Amniotic stem cell (primary cell): ENCODE measurements around the gene ALKBH1.
A peak's percentile ranks its signal among the peaks of the same experiment; 100 is the strongest.
"Not testable (repeated sequence)": the region's sequence is repeated elsewhere in the genome, so short reads cannot be mapped to it uniquely, and the experiment has no call there.

Experiments used
- DNase-seq: peaks from one replicate; lab custom pipeline; 2025; lab: John Stamatoyannopoulos, UW

The ALKBH1 gene, protein sequence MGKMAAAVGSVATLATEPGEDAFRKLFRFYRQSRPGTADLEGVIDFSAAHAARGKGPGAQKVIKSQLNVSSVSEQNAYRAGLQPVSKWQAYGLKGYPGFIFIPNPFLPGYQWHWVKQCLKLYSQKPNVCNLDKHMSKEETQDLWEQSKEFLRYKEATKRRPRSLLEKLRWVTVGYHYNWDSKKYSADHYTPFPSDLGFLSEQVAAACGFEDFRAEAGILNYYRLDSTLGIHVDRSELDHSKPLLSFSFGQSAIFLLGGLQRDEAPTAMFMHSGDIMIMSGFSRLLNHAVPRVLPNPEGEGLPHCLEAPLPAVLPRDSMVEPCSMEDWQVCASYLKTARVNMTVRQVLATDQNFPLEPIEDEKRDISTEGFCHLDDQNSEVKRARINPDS

DNA sequence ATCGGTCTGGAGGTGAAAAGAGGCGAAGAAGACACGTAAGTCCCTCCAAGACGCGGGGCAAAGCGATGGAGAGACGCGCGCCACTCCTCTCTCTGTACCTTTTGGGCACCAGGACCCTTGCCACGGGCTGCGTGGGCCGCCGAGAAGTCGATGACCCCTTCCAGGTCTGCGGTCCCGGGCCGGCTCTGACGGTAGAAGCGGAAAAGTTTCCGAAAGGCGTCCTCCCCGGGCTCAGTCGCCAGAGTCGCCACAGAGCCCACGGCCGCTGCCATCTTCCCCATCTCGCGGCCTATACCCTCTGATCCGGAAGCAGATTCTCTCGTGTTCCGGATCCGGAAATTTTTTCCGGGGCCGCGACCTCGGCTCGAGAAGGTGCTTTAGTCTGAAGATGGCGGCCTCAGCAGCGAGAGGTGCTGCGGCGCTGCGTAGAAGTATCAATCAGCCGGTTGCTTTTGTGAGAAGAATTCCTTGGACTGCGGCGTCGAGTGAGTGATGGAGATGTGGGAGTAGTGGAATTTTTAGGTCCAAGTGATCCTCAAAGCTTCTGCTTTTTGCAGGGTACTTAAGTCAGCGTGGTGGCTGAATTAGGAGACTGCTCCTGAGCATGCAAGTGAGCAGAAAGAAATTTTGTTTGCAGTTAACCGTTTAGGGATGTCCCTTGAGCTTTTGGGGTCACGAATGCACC, at the start of gene ALKBH1, which contains the start of gene SLIRP:
ALKBH1 (minus strand) TSS at position 300 of the 685 bp plus-strand sequence; CDS start at position 281, 19 bp downstream.
SLIRP (plus strand) TSS at position 380 of the 685 bp plus-strand sequence; CDS start at position 389, 9 bp downstream.
- peak; percentile 59 for DNase-seq

DNA sequence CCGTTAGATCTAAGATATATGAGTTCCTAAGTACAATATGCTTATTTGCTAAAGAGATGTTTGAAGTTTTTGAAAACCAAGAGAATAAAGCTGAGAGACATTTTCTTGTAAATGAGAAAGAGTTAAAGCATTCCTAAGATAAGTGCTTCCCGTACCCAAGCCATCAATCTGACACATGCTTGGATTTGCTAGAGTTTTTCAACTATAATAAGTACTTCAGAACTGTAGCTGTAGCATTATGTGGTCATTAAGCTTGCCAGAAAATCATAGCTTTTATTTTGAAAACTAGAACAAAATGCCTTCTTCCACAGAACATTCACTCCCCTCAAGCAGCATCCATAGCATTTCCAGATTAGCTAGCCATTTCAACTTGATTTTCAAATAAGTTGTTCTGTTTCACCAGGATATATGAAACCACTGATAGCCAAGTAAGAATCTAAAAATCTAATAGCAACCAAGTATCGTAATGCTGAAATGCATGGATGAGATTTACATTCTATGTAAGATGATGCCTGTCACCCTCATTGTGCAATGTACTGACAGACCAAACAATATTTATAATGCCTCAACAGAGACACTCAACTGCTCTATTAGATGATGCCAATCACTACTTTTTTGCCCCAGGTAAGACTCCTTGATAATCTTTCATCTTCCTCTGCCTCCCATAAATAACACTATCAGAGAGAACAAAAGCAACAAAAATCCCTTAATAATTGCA, 45.1 kb upstream of the ALKBH1 start:
- no peak for DNase-seq

DNA sequence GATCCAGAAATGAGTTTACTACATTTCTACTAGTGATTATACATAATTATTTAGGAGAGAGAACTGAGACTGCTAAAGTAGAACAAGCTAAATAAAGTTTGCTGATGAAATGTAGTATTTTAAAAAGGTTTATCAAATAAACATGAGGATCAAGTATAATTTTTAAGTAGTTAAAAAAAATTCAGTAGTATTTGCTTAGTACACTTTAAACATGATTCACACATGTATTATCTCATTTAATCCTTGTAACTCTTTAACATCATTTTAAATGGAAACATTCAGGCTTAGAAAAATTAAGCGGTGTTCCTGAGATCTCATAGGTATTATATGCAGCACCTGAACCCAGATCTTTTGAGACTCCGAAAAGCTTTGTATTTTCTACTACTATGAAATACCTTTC, 44.4 kb upstream of the ALKBH1 start:
- no peak for DNase-seq

DNA sequence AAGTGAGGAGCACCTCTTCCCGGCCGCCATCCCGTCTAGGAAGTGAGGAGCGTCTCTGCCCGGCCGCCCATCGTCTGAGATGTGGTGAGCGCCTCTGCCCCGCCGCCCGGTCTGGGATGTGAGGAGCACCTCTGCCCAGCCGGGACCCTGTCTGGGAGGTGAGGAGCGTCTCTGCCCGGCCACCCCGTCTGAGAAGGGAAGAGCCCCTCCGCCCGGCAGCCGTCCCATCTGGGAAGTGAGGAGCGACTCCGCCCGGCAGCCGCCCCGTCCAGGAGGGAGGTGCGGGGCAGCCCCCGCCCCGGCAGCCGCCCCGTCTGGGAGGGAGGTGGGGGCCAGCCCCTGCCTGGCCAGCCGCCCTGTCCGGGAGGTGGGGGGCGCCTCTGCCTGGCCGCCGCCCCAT, 39.6 kb upstream of the ALKBH1 start:
- not testable (repeated sequence) for DNase-seq

DNA sequence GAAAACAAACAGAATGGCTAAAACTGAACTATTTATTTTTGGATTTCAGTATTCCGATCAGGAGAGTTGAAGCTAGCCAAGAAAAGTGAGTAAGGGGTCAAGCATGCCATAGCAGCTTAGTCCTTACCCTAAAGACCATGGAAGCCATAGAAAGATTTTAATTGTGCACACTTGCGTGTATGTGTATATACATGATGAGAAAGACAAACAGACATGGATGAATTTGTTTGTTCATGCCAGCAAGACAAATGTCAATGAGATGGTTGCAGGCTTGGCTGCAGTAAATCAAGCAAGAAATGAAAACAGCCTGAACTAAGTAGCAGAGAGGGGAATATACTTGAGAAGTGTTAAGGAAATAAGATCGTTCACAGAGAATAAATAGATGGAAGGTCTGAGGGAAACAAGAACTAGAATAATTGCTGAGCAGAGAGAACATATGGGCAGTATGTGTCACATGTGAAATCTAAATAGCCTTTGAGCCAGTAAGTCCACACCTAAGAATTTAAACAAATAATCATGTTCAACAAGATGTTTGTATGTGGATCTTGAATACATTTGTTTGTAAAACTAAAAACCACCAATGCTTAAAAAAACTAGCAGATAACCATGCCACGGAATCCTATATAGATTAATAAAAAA, 38.4 kb upstream of the ALKBH1 start:
- DNase-seq, result no peak

DNA sequence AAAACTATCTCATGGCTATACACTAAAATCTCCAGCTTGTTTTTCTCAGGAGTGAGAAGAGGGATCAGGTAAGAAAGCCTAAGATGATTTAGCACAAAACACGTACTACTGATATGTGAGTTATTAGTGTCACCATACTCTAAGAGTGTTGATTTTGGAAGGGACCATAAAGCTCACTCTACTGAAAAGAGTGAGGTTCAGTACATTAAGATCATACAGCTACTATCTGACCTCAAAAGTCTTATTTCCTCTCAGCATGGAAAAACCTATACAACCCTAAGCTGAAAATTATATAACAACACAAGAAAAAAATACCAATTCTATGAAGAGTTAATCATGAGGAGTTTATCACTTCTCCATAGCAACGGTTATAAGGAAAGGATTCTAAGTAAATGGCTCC, 33.6 kb upstream of the ALKBH1 start:
- no peak for DNase-seq

DNA sequence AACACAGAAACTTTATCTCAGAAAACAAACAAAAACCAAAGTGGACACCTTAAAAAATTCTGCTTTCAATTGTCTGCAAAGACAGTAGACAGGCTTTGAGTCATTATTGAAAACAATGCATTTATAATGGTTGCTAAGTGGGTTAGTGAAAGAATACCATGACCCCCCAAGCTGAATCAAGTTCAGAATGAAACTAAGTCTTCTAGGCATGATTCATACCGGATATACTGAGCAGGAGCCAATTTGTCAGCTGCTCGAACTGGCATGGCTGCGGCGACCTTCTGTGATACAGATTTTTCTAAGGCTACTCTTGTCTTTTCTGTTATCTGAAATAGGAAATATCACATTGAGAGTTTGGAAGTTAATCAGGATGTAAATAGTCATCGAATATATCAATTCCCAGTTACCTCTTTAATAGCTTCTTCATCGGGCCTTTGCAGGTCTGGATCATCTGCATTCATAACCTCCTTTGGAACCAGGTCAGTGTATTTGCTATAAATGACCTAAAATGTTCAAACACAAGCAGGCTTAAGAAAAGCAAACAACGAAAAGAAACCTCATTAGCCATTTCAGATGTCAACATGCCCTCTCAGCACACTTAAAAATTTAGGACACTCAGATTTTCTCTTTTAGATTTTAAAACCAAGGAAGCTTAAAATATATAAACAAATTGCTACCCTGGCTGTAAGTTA, 30.9 kb upstream of the ALKBH1 start:
- no peak for DNase-seq

DNA sequence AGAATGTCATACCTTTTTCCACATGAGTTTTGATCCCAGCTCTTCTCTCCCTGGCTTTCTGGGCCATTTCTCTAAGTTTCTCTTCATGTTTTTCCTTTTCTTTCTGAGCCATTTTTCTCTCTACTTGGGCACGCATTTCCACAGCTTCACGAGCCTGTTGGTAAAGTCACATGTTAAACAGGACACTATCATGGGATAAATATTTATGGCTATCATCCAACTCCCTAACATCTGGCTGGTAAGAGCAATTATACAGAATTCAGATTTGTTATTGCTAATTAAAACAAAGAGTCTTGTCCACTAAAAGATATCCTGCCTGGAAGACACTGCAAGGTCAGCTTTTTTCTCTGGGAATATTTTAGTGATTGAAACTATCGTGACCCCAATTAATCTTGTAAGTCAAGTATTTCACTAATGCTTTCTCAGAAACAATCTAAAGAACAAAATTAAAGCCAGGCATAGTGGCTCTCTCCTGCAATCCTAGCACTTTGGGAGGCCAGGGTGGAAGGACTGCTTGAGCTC, 23.2 kb upstream of the ALKBH1 start:
- no peak for DNase-seq

DNA sequence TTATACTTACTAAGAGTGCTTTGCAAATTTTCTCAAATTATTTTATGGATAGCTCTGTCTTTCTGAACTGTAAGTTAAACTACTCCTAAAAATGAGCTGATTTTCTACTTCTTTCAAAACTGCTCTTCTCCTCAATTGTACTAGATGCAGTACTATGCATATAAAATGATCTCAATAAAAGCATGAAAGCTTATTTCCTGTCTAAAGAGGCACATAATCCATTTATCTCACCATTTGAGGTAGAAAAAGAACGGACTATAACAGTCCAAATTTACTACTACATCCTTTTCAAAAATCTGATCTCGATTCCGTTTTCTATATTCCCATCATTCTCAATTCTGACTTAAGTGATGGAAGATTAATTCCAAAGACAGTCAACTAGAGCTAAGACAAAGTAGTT, 14.5 kb upstream of the ALKBH1 start:
- no peak for DNase-seq

DNA sequence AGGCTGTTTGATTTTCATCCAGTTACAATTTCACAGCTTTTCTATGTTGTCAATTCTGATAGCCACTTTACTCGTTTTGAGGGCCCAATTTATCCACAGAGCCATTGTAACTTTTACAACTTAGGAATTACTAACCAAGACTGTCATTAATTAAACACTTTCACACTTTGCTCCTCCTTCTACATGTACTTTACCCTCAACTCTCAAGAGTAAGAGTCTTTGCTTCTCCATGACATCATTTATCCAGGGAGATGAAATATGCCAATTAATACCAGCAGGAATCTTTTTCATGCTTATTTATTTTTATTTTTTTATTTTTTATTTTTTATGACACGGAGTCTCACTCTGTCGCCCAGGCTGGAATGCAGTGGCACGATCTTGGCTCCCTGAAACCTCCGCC, 13.6 kb upstream of the ALKBH1 start:
- no peak for DNase-seq

DNA sequence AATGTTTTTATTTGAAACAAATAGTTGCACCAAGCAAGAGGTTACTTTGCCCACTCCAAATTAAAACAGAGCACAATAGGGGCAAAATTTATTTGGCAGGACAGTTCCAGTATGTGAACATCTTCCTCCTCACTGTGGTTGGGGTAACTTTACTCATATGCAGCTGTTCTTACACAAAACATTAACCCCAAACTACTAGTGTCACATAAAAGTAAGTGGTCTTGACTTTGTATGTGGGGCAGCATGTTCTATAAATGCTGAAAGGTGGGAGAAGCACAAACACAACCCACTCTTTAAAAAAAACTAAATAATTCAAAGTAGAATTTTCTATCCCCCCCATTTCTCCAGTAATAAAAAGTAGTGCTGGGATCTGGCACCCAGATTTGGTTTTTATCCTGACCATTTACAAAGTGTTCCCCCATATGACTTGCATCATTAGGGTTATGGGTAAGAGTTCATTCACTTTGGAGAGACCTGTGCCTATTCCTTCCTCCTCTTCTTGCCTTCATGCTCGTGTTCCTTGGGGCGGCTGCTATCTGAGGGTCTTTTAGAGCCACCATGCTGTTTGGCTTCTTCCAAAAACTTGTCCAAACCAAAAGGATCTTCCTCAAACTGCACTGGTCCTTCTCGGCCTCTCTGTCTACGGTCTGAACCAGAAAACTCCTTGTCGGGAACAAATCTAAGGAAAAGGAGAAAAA, 9.9 kb upstream of the ALKBH1 start:
- no peak for DNase-seq

DNA sequence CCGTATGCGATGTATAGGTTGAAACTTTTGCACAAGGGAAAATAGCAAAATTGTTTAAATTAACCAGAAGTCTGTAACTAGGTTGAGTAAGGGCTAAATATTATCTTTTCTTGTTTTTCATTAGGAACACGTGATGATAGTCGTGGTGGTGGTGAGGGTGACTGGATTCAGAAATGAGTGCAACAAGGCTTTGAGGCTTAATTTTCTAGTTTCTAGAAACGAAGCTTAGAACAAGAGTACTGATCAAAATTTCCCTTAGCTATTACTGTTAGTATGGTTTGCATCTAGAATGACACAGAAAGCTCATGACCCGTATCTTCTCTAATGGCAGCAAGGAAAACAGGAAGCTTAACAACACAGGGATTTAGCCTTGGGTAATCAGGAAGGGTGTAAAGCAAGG, 7.1 kb upstream of the ALKBH1 start:
- DNase-seq, result no peak

DNA sequence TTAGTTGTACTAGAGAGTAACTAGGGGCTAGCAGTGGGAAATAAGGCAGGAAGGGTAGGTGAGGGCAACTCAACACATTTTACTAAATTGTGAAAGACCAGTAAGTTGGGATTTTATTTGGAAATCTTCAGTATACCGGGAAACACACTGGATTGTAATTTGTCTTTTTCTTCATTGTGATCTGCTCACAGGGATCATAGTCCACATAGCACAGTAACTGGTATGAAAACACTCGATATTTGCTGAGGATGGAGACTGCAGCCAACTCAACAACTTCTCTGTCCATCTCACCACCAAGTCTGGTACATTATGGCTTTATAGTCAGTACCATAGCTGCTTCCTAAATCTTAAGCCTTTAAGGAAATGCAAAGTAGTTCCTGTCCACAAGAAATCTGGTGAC, 2.5 kb upstream of the ALKBH1 start:
- no peak for DNase-seq

DNA sequence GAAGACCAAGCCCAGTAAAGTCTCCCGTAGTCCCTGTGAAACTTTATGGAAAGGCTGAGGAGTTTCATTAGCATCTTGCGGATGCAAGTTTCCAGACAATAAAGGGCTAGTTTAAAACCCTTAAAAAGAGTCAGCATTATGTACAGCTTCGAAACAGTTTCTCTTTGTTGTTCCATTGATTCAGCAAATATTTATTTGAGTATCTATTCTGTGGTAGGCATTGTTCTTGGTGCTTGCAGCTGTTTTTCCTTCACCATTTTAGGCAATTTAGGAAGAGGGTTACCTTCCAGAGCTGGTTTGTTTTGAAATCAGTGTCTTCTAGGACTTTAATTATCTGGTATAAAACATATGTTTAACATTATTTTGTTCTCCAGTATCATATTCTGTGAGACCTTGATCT, 1.6 kb upstream of the ALKBH1 start:
- DNase-seq, result no peak

DNA sequence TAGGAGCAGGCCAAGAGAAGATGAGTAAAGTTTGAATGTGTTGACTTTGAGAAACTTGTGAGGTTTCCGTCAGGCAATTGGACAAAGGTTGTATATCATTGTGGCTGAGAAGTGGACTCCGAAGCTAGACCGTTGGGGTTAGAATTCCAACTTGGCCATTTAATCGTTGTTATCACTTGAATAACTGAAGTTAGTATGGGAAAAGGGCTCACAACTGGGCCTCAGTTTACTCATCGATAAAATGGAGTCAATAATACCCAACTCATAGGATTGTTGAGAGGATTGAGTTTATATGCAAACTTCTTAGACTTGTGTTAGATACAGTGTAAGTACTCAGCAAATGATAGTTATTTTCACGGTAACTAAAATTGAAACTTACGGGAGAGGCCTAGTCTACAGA, 926 bp upstream of the ALKBH1 start:
- no peak for DNase-seq

DNA sequence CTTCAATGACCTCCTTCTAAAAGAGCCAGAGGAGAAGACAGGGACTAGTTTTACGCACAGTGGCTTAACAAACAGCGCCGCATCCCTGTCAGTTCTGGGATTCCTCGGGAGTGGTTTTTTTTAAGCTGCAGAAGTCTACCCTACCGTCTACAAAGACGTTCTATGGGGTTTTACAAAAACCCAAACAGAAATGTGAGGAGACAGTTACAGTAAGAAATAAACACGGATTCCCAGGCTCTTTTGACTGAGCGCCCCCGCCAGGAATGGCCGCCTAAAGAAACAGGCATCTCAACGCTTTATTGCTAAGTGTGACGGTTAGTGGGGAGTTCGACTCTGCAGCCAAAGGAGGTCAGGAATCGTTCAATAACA, 484 bp downstream of the ALKBH1 start:
- peak; percentile 52 for DNase-seq

DNA sequence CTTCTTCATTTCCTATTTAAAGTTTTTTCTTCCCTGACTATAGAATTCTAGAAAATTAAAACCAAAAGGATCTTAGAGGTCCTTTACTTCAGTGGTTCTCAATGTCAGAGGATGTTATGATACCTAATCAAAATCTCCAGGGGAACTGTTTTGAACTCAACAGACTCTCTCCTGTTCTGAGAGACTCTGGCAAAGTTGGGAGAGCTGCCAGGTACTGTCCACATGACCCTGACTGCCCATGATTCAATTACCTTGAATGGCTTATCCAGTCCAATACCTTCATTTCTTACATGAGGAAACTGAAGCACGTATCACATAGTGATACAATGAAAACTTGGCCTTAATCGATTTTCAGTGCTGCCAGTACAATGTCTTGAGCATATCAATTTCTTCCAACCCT, 16.6 kb downstream of the ALKBH1 start:
- DNase-seq, result no peak

DNA sequence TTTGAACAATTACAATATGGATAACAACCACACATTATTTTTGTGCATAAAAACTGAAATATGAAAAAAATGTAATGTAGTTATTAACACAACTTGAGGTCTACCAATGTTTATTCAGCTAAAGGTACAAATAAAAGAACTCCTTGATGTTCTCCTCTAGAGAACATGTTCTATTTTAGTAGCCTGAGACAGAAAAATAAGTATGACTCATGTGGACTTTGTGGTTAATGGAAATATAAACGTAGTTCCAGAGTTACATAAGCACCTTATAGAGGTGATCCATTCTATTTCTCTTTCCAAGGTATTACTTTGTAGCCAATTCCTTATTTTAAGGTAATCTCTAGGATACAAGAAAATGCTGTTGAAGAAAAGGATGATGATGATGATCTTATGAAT, 25.7 kb downstream of the ALKBH1 start:
- no peak for DNase-seq

DNA sequence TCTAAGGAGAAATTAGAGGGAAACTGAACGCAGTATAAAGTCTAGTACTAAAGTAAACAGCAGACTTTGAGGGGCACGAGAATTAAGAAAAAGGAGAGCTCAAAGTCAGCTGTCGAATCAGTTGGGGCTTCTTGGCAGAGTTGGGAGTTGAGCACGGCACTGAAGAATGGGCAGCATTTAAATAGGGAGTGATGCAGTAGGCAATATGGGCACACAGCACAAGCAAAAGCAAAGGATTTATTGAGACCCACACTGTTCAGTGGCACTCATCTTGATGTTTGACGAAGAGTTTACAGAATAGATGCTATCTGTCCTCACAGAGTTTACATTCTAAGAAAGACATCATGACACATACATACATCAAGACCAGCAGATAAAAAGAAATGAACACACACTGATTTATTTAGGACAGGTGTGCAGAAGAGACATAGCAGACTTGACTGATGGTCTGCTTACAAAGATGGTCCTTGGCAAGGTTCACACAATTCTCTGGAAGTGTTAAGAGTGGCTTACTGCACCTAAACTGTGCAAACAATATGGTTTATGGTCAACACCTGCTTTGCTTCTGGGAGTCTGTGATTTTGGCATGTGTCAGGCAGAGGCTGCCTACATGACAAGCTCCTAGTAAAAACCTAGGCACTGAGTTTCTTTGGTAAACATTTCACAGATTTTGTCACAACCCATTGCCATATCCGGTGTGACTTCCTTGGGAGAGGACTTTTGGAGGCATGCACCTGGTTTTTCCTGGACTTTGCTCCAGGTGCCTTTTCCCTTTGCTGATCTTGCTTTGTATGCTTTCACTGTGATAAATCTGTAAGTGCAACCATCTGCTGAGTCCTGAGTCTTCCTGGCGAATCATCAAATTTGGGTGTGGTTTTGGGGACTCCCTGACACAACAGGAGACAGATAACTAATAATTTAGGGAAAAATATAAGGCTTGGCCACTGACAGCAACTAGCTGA, 26.3 kb downstream of the ALKBH1 start:
- DNase-seq, result no peak

DNA sequence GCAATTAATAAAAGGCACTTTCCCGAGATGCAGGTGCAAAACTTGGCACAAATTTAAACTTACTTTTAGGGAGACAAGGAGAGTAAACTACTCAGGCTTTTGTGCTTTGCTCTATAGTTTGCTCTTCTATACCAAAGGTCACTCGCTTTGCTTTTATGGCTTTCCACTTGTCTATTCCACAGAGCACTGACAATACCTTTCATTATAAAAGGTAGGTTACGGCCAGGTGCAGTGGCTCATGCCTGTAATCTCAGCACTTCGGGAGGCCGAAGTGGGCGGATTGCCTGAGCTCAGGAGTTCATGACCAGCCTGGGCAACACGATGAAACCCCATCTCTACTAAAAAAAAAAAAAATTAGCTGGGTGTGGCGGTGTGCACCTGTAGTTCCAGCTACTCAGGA, 32.9 kb downstream of the ALKBH1 start:
- DNase-seq, result no peak
